SHP77 (cell line): Measurements from ENCODE around the gene TSPAN1.
"Not testable (repeated sequence)": the region's sequence is repeated elsewhere in the genome, so short reads cannot be mapped to it uniquely, and the experiment has no call there.

Experiments used
- DNase-seq, 2 experiments: peaks; one replicate each; lab custom pipeline; 2025; lab: John Stamatoyannopoulos, UW

Gene TSPAN1

DNA sequence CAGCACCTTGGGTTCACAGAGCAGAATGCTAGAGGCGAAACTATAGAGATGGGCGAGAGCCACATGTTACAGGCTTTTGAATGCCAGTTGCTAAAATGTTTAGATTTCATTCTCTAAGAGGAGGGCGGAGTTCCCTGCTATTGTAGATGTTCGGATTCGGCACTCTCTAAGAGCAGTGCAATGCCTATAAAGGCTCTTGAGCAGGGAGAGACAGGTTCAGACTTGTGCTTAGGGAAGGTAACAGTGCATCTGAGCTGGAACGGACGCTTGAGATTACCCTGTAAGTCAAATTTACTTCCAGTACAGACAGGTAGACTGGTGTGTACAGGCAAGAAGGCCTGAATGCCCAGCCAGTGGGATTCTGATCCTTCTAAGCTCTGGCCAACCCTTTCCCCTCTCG is 43.6 kb downstream of the TSPAN1 start:
- DNase-seq: no peak

DNA sequence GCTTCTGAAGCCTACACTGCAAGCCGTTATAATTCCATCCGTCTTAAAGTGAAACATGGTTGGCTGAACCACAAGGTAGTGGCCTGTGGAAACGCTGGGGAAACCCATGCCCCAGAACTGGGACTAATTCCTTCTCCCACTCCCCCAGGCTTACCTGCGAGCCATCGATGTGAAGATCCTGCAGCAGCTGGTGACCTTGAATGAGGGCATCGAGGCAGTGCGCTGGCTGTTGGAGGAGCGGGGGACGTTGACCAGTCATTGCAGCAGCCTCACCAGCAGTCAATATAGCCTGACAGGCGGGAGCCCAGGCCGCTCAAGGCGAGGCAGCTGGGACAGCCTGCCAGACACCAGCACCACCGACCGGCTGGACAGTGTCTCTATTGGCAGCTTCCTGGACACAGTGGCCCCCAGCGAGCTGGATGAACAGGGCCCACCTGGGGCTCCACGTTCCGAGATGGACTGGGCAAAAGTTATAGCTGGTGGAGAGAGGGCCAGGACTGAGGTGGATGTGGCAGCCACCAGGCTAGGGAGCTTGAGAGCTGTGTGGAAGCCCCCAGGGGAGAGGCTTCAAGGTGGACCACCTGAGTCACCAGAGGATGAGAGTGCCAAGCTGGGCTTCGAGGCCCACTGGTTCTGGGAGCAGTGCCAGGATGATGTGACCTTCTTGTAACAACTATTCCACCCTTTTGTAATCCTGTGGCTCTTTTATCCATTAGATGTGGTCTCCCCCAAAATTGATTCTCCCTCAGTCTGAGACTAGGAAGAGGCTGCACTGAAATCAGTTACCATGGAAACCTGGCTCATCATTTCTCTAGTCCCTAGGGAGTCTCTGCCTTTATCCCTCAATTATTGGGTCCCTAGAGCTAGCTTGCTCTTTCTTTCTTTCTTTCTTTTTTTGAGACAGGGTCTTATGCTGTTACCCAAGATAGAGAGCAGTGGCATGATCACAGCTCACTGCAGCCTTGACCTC is 44.9 kb downstream of the TSPAN1 start:
- DNase-seq: no peak

DNA sequence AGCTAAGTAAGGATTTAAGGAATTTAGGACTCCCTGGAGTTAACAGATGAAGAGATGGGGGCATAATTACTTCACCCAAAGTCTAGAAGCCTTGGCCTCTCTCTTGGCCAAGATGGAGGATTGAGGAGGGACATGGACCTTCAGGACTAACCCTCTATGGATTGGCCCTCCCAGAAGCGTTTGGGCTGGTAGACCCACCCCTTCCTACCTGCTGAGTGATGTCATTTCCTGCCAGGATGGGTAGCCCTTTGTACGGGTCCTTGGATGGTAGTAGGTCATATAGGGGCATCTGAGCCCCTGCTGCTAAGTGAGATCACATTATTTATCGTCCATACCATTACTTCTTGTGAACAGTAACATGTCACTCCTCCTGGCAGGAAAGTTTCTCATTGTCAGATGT is 45.9 kb downstream of the TSPAN1 start:
- no peak for DNase-seq

DNA sequence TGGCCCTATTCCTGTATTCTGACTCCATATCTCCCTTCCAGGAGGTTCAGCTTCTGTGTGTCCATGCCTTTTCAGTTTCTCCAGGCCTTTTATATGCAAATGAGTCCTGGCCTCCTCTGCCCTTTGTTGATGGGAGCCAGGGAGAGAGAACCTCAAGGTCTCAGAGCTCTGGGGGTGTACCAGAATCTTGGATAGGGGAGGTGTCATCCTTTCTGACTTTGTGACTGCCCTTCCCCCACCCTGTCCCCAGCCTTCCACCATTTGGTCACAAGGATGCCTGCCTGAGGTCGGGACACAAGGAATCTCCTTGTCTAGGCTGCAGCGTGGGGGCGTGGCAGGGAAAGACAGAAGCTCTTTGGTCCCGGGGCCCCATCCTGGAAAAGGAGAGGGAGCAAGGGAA is 46.9 kb downstream of the TSPAN1 start:
- DNase-seq: no peak

DNA sequence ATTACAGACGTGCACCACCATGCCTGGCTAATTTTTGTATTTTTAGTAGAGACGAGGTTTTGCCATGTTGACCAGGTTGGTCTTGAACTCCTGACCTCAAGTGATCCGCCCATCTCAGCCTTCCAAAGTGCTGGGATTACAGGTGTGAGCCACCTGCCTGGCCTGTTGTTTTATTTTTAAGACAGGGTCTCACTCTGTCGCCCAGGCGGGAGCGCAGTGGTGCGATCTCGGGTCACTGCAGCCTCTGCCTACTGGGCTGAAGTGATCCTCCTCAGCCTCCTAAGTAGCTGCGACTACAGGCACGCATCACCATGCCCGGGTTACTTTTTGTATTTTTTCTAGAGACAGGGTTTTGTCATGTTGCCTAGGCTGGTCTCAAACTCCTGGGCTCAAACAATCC is 48.2 kb downstream of the TSPAN1 start:
- DNase-seq: not testable (repeated sequence)

DNA sequence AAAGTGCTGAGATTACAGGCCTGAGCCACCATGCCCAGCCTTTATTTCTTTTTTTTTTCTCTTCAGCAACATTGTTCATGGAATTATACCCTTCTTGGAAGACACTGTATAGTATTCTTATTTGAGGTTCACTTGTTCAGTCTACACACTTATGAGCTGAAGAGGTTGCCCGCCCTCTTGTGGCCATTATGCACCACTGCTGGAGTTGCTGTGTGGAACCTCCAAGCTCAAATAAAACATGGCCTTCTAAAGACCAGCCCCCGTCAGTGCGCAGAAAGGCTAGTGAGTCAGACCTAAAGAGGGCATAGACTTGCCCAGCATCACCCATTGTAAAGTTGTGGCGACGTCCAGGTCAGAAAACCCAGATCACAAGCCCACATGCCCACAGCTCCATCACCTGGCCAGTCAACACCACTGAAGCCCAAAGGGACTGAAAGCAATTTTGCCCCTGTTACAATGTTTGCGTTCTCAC is 48.6 kb downstream of the TSPAN1 start:
- peak; percentile 87 to 92 for DNase-seq

DNA sequence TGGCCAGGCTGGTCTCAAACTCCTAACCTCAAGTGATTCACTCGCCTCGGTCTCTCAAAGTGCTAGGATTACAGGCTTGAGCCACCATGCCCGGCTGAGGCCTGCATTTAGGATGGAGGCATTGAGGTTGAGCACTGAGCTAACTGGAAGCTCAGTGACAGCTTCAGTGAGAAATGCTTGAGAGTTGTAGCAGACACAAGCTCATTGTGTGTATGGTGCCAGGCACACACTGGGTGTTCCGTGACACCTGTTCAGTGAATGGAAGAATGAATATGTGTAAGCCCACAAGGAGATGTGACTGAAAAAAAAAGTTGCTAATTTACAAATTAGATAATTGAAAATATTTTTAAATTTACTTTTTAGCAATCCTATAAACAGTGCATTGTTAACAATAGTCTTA is 50.1 kb downstream of the TSPAN1 start:
- no peak for DNase-seq

DNA sequence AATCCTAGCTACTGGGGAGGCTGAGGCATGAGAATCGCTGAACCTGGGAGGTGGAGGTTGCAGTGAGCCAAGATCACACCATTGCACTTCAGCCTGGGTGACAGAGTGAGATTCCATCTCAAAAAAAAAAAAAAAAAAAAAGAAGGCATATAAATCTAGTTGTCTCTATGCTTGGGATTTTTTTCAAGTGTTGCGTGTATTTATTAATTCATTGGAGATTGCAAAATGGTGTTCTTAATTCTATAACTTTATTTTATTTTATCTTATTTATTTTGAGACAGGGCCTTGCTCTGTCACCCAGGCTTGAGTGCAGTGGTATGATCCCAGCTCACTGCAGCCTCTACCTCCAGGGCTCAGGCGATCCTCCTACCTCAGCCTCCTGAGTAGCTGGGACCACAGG is 56.3 kb downstream of the TSPAN1 start:
- DNase-seq: not testable (repeated sequence)
